NB4 (cell line): Measurements from ENCODE around the gene DSCAML1.

Source experiments
- CTCF ChIP-seq: IDR thresholded peaks from one replicate; pipeline ENCODE4 v1.5.1; 2012; ENCODE audit warnings: low read depth, low read length
- POLR2A ChIP-seq: IDR thresholded peaks from 2 replicates; pipeline ENCODE4 v1.6.1; 2011; ENCODE audit warnings: mild to moderate bottlenecking; ENCODE audit not compliant: insufficient read length; ENCODE audit errors: extremely low read depth

- TF ChIP-seq CTCF (no peak), POLR2A (no peak)
Observed at GRCh38 chr11:117820071-117820470, 23.1 kb upstream of the DSCAML1 start.
